GM12878 (cell line): ENCODE measurements around the gene C16orf74. TPM values are rescaled to one million over a fixed set of nuclear protein-coding genes. Genes with fewer than 3 reads are reported as not detected.

Experiments used
- ATAC-seq: fragments of 200-7000 bp; cut with Tn5 transposase; 3 replicates; pipeline ENCODE4 v1.9.1; 2020; ENCODE audit warnings: mild to moderate bottlenecking, moderate library complexity
- BruUV-seq: library from RNA; stranded (reverse); fragments of 400-500 nt; replicated peaks from 2 replicates; lab custom pipeline; 2021; lab: Mats Ljungman, UMichigan
- CTCF ChIA-PET: fragments of 300-600 bp; sonication (Branson Sonifier 250); formaldehyde crosslinking; extraction: SDS; loops from one replicate; lab custom pipeline; 2021; ENCODE audit warnings: inconsistent platforms; lab: Yijun Ruan, JAX
- POLR2A ChIA-PET: fragments of 350-600 bp; formaldehyde crosslinking; extraction: SDS; loops from one replicate; lab custom pipeline; 2021; ENCODE audit warnings: inconsistent platforms; lab: Charles Lee
- RAD21 ChIA-PET: fragments of 300-600 bp; sonication (Branson Sonifier 250); formaldehyde crosslinking; loops from one replicate; lab custom pipeline; 2023; ENCODE audit warnings: antibody characterized with exemption; ENCODE audit not compliant: unreplicated experiment; lab: Charles Lee
- SMC1A ChIA-PET: fragments of 300-600 bp; sonication (Branson Sonifier 250); formaldehyde crosslinking; loops from one replicate; lab custom pipeline; 2023; ENCODE audit not compliant: unreplicated experiment, uncharacterized antibody; lab: Charles Lee
- DNase-seq: peaks from one replicate; pipeline ENCODE4 v3.0.0-alpha.2; 2011; ENCODE audit warnings: low read depth, low spot score
- FAIRE-seq: peaks from 3 replicates; lab custom pipeline; 2011; peaks lifted over from hg19 to GRCh38; lab: Jason Lieb, UNC
- H2AFZ ChIP-seq: 2 replicates; pipeline ENCODE4 v1.6.0; 2011; ENCODE audit warnings: low read depth, low read length, control low read depth; ENCODE audit not compliant: control insufficient read depth
- H3K27ac ChIP-seq: 2 replicates; pipeline ENCODE4 v1.5.1; 2011; ENCODE audit warnings: control low read depth; ENCODE audit not compliant: control insufficient read depth, insufficient read depth
- H3K27me3 ChIP-seq, 2 experiments: replicated peaks in 1 of 2; 2 replicates each; pipeline versions ENCODE4 v1.6.0 to v1.6.1; 2011; ENCODE audit warnings: low read length in 1 of 2; ENCODE audit not compliant: control insufficient read depth in 2 of 2, insufficient read depth in 2 of 2
- H3K36me3 ChIP-seq, 2 experiments: 2 replicates each; pipeline ENCODE4 v1.5.1; 2011; ENCODE audit warnings: low read length in 1 of 2; ENCODE audit not compliant: control insufficient read depth in 2 of 2, insufficient read depth in 2 of 2
- H3K4me1 ChIP-seq: 2 replicates; pipeline ENCODE4 v1.6.1; 2011; ENCODE audit warnings: mild to moderate bottlenecking, low read length, moderate library complexity, mixed read lengths; ENCODE audit not compliant: control insufficient read depth, insufficient read depth
- H3K4me2 ChIP-seq: 2 replicates; pipeline ENCODE4 v1.6.0; 2011; ENCODE audit warnings: control low read depth; ENCODE audit not compliant: control insufficient read depth, insufficient read depth
- H3K4me3 ChIP-seq: fragments of 200-600 bp; sonication (generic); 2 replicates; pipeline ENCODE4 v1.5.1; 2016
- H3K79me2 ChIP-seq: 2 replicates; pipeline ENCODE4 v1.6.0; 2011; ENCODE audit warnings: low read length; ENCODE audit not compliant: control insufficient read depth, insufficient read depth
- H3K9ac ChIP-seq: 2 replicates; pipeline ENCODE4 v1.8.0; 2011; ENCODE audit warnings: low read length, control low read depth, mixed read lengths; ENCODE audit not compliant: control insufficient read depth, insufficient read depth
- H3K9me3 ChIP-seq: replicated peaks from 3 replicates; pipeline ENCODE4 v1.5.1; 2011; ENCODE audit warnings: mild to moderate bottlenecking, low read length; ENCODE audit not compliant: control insufficient read depth, insufficient read depth
- H4K20me1 ChIP-seq: 2 replicates; pipeline ENCODE4 v1.6.0; 2011; ENCODE audit not compliant: control insufficient read depth, insufficient read depth
- BCL3 ChIP-seq: IDR thresholded peaks from 2 replicates; pipeline ENCODE4 v1.6.1; 2011; ENCODE audit warnings: borderline replicate concordance, low read depth, mild to moderate bottlenecking, moderate library complexity, low read length; ENCODE audit not compliant: insufficient read depth, poor library complexity, severe bottlenecking
- CBX5 ChIP-seq: sonication (generic); IDR thresholded peaks from 2 replicates; pipeline ENCODE4 v1.6.1; 2016; ENCODE audit warnings: low read depth, moderate library complexity, mild to moderate bottlenecking, inconsistent platforms
- EED ChIP-seq: sonication (generic); IDR thresholded peaks from 2 replicates; pipeline ENCODE4 v1.6.1; 2016; ENCODE audit warnings: antibody characterized with exemption, low read depth
- HDGF ChIP-seq: fragments of 450-650 bp; IDR thresholded peaks from 2 replicates; pipeline ENCODE4 v1.6.1; 2016; ENCODE audit warnings: antibody characterized with exemption
- IKZF2 ChIP-seq, 2 experiments: fragments of 450-650 bp; IDR thresholded peaks; 2 replicates each; pipeline ENCODE4 v1.6.1; 2017; ENCODE audit warnings: mild to moderate bottlenecking in 2 of 2, moderate library complexity in 2 of 2
- MAX ChIP-seq: IDR thresholded peaks from 2 replicates; pipeline ENCODE4 v1.6.1; 2012; ENCODE audit warnings: low read depth, low read length, improper control_type of control experiment
- MLLT1 ChIP-seq: fragments of 450-650 bp; IDR thresholded peaks from 2 replicates; pipeline ENCODE4 v1.6.1; 2016; ENCODE audit warnings: mild to moderate bottlenecking
- MYC ChIP-seq: IDR thresholded peaks from 2 replicates; pipeline ENCODE4 v1.6.1; 2011; ENCODE audit warnings: mild to moderate bottlenecking, low read length, moderate library complexity, inconsistent platforms; ENCODE audit not compliant: insufficient read depth, insufficient replicate concordance, insufficient read length, severe bottlenecking
- PML ChIP-seq: IDR thresholded peaks from 2 replicates; pipeline ENCODE4 v1.6.1; 2012; ENCODE audit warnings: low read length, inconsistent platforms
- RB1 ChIP-seq: fragments of 450-650 bp; formaldehyde crosslinking; IDR thresholded peaks from 2 replicates; pipeline ENCODE4 v1.6.1; 2017; ENCODE audit warnings: mild to moderate bottlenecking, borderline replicate concordance
- SMAD1 ChIP-seq: fragments of 450-650 bp; IDR thresholded peaks from 2 replicates; pipeline ENCODE4 v1.6.1; 2018; ENCODE audit warnings: mild to moderate bottlenecking, low read depth; ENCODE audit not compliant: partially characterized antibody
- SP1 ChIP-seq: IDR thresholded peaks from one replicate; pipeline ENCODE4 v1.6.1; 2011; ENCODE audit warnings: low read depth, low read length
- YBX1 ChIP-seq: fragments of 450-650 bp; IDR thresholded peaks from 2 replicates; pipeline ENCODE4 v1.6.1; 2016; ENCODE audit warnings: antibody characterized with exemption
- ZBTB4 ChIP-seq: fragments of 450-650 bp; formaldehyde crosslinking; IDR thresholded peaks from 2 replicates; pipeline ENCODE4 v1.4.0; 2022; ENCODE audit warnings: mild to moderate bottlenecking, moderate library complexity
- ZNF274 ChIP-seq: IDR thresholded peaks from one replicate; pipeline ENCODE4 v1.8.0; 2011; ENCODE audit not compliant: insufficient read length, insufficient read depth
- WGBS: methylation state at CpG from one replicate; pipeline ENCODE4 v1.1.6; 2016; ENCODE audit warnings: low lambda C conversion rate; ENCODE audit not compliant: insufficient replicate concordance, insufficient coverage; ENCODE audit errors: missing lambda C conversion rate; 5-methylcytosine and 5-hydroxymethylcytosine counted together
- in situ Hi-C: fragments of 300-500 bp; cut with MboI; formaldehyde crosslinking; loops from 9 replicates; pipeline ENCODE4 v1.14.3; 2018; ENCODE audit warnings: mixed read lengths
- intact Hi-C: fragments of 100-400 bp; cut with micrococcal nuclease; formaldehyde crosslinking; loops from one replicate; pipeline ENCODE4 v1.14.2; 2022; ENCODE audit not compliant: unreplicated experiment
- polyA plus RNA-seq, 11 experiments: library from polyadenylated mRNA; depleted of rRNA in 4 of 11; unstranded in 6 of 11; stranded (reverse) in 5 of 11; fragments of >200 nt; fragmentation: Nextera tagmentation in 4 of 11; fragmentation: Illumina TruSeq in 1 of 11; extraction: Ambion mirVana in 4 of 11; extraction: Trizol in 1 of 11; gene quantifications; 1 replicate in 1 of 11; 2 replicates in 10 of 11; pipeline versions ENCODE4 v1.2.1 to v1.2.3, GENCODE V29; 2011 to 2016; ENCODE audit warnings: inconsistent platforms in 2 of 11, missing spikeins in 2 of 11, low read depth in 1 of 11
- total RNA-seq, 4 experiments: library from RNA; depleted of rRNA in 3 of 4; stranded (reverse); fragments of >200 nt in 3 of 4; fragmentation: Illumina TruSeq in 1 of 4; extraction: Trizol in 1 of 4; gene quantifications; 2 replicates each; pipeline versions ENCODE4 v1.2.1 to v1.2.3, GENCODE V29; 2013 to 2021

The C16orf74 gene
- total and polyA plus RNA-seq, 10 of the 15 experiments (the other 5 are each of a cell fraction or from before 2014, with no cell fraction given), result 0.23 to 20.1 (median 6.8) TPM

GRCh38 chr16:85738923-85739715 lies 11.8 kb downstream of the C16orf74 start:
- POLR2A ChIA-PET, result no interaction called here

More at GRCh38 chr16:85738923-85739715, 11.8 kb downstream of the C16orf74 start:
- DNase-seq (no peak), ATAC-seq (no peak), FAIRE-seq (no peak)
- Histone ChIP-seq H2AFZ (no peak overlapping the region), H3K4me2 (no peak overlapping the region), H3K4me1 (peaks cover 15% of the 10 kb centered on the region), H4K20me1 (no peaks in the 10 kb centered on the region; the same call in 1 of the 2 replicates), H3K79me2 (no peaks in the 10 kb centered on the region), H3K27me3 (no peaks in the 10 kb centered on the region; a peak in 1 of 4 replicates), H3K4me3 (no peak overlapping the region), H3K36me3 (no peaks in the 10 kb centered on the region), H3K9me3 (no peaks in the 10 kb centered on the region), H3K27ac (no peak overlapping the region), H3K9ac (no peak overlapping the region)
- SMC1A ChIA-PET, result no interaction called here
- no TSS peak for BruUV-seq
- intact Hi-C loops, result no loop called here
- TF ChIP-seq MAX, result no peak
- no peak for TF ChIP-seq MYC
- TF ChIP-seq ZNF274, result no peak
- TF ChIP-seq YBX1, result no peak
- no peak for TF ChIP-seq EED
- TF ChIP-seq CBX5, result no peak
- no peak for TF ChIP-seq RB1
- TF ChIP-seq BCL3, result no peak
- no peak for TF ChIP-seq HDGF
- TF ChIP-seq SP1, result no peak
- no peak for TF ChIP-seq SMAD1
- TF ChIP-seq MLLT1, result no peak
- TF ChIP-seq IKZF2 (IDR thresholded peaks at IDR 0.05), result no peak
- no peak for TF ChIP-seq ZBTB4
- TF ChIP-seq PML, result no peak
- 75% methylated on average over 13 of the region's 13 CpGs for WGBS
- in situ Hi-C loops, result no loop called here
- RAD21 ChIA-PET, result no interaction called here
- CTCF ChIA-PET, result no interaction called here
